LNCaP clone FGC (cell line): Measurements from ENCODE around the gene CD2AP.
"Not testable (repeated sequence)": the region's sequence is repeated elsewhere in the genome, so short reads cannot be mapped to it uniquely, and the experiment has no call there.

Experiments used
- DNase-seq: peaks from one replicate; pipeline ENCODE4 v3.0.0-alpha.2; 2011; ENCODE audit warnings: low read depth
- H3K4me3 ChIP-seq: 2 replicates; pipeline ENCODE4 v1.5.1; 2011; ENCODE audit warnings: mild to moderate bottlenecking, low read depth, low read length, control low read depth
- CTCF ChIP-seq: IDR thresholded peaks from 2 replicates; pipeline ENCODE4 v1.5.1; 2012; ENCODE audit warnings: mild to moderate bottlenecking; ENCODE audit not compliant: control insufficient read depth, insufficient read depth; ENCODE audit errors: extremely low read depth

The CD2AP gene

DNA sequence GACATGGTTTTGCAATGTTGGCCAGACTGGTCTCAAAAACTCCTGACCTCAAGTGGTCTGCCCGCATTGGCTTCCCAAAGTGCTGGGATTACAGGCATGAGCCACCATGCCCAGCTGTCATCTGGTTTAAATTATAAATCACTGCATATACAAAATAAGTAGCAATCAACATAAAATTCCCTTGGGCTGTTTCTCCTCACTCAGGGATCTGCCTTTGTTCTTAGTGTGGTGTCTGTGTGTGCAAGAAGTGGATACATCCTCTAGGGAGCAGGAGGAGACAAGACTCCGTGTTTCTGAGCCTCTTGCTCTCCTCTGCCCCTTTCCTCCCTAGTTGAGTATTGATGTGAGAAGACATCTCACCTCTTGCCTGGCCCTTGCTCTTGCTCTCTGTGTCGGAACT lies 155.6 kb downstream of the CD2AP start:
- no peak for TF ChIP-seq CTCF
- DNase-seq = no peak
- no peak overlapping the region for H3K4me3 ChIP-seq

- DNase-seq = no peak
- H3K4me3 ChIP-seq = no peak overlapping the region
- no peak for TF ChIP-seq CTCF
These were observed 156.8 kb downstream of the CD2AP start for GRCh38 chr6:47634210-47635047.

DNA sequence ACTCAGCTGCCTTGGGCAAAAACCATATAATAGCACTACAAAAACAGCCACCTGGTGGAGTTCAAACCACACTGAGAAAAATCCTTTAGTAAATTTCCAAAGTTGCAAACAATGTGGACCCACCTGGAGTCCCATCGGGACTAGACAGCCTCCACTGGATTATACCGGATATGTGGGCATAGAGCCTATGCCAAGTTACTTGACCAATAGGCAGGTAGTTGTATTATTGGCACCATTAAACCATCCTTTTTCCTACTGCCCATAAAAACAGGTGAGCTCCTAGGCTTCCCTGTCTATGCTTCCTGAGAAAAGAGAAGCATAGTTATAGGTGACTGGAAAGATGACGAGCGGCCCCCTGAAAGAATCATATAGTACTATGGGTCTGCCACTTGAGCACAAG lies 169.1 kb downstream of the CD2AP start:
- no peak overlapping the region for H3K4me3 ChIP-seq
- no peak for DNase-seq
- no peak for TF ChIP-seq CTCF

DNA sequence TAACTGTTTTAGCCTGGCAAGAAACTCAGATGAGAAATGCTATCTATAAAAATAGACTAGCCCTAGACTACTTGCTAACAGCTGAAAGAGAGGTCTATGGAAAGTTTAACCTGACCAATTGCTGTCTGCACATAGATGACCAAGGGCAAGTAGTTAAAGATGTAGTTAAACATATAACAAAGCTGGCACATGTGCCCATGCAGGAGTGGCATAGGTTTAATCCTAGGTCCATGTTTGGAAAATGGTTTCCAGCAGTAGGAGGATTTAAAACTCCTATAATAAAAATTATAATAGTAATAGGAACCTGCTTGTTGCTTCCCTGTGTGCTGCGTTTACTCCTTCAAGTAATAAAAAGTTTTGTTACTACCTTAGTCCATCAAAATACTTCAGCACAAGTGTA lies 169.6 kb downstream of the CD2AP start:
- H3K4me3 ChIP-seq = no peak overlapping the region
- no peak for TF ChIP-seq CTCF
- DNase-seq = no peak

- H3K4me3 ChIP-seq, DNase-seq: not testable (repeated sequence)
These were observed 170.0 kb downstream of the CD2AP start for GRCh38 chr6:47647626-47648025.

DNA sequence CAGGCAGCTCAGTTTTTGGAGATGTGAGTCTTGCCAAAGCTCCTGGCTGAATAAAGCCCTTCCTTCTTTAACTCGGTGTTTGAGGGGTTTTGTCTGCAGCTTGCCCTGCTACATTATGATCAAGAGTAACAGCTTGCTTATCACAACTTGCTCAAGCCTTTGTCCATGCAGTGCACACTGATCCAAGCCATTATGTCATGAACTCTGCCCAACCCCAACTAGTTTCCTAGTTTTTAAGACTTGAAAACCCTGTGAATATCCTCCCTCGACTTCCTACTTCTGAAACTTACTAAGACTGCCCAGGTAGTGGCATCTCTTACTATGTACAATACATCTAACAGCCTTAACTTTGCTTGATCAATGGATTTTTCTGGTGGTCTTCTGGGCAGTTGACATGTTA lies 170.4 kb downstream of the CD2AP start:
- DNase-seq = no peak
- no peak overlapping the region for H3K4me3 ChIP-seq
- TF ChIP-seq CTCF = no peak

GRCh38 chr6:47650553-47651432 lies 173.2 kb downstream of the CD2AP start:
- H3K4me3 ChIP-seq = no peak overlapping the region
- no peak for TF ChIP-seq CTCF
- no peak for DNase-seq
